Activated CD4-positive, CD25-positive, alpha-beta regulatory T cell treated with anti-CD3 and anti-CD28 coated beads, Interleukin-2, amount 50 U/mL, for 24 hours (primary cell): Measurements from ENCODE around the gene FASLG.

Source experiments
- ATAC-seq, 2 donors: fragments of 150-1000 bp; cut with Tn5 transposase; one replicate each; pipeline ENCODE4 v1.10.0; 2021; ENCODE audit warnings: mild to moderate bottlenecking in 1 of 2, moderate library complexity in 1 of 2

Gene FASLG

GRCh38 chr1:172647110-172647564, 11.8 kb upstream of the FASLG start:
- ATAC-seq, result peak; percentile 60 to 72

- peak; percentile 15 to 22 for ATAC-seq
These were observed 10.9 kb upstream of the FASLG start for GRCh38 chr1:172647987-172648386.

GRCh38 chr1:172650474-172651193, 8.3 kb upstream of the FASLG start:
- ATAC-seq, result peak in 1 of 2 donors; percentile 33

GRCh38 chr1:172653015-172653709, 5.7 kb upstream of the FASLG start:
- ATAC-seq, result no peak

DNA sequence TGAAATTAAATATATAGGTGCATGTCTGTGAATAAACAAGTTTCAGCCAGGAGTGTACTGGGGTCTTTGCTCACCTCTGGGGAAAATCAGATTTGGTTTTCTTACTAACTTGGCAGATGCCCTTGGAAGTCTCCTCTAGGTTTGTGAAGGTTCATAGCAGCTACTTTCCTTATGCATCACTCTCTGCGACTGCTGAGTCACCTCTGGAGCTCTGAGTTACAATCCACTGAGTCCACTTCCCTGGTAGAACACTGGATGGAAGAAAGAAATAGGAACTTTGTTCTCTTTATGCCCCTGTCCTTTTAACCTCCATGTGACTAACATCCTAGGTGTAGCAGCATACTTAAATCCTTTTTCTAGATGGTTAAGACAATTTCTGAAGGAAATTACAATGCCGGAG, 4.4 kb upstream of the FASLG start:
- ATAC-seq, result no peak

GRCh38 chr1:172656576-172656975, 2.3 kb upstream of the FASLG start:
- ATAC-seq, result no peak

GRCh38 chr1:172657586-172657985, 1.3 kb upstream of the FASLG start:
- ATAC-seq, result no peak

- no peak for ATAC-seq
These were observed 2.2 kb downstream of the FASLG start for GRCh38 chr1:172661107-172661506.

- peak; percentile 95 to 96 for ATAC-seq
These were observed 3.7 kb downstream of the FASLG start for GRCh38 chr1:172662464-172663109.

DNA sequence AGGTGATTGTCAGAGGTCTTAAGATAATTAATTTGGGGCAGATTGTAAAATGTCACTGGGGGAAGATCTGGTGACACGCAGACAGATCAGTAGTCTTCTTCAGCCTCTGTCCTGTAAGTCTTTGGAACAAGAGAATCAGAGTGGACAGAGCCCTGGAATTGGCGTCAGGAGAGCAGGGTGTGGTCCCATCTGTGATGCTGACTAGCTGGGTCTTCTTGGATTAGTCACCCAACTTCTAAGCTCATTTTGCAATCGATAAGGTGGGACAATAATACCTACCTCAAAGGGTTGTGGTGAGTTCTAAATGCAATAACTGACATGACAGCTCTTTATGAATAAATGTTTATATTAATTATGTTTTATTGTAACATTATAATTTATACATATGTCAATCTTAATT, 4.8 kb downstream of the FASLG start:
- ATAC-seq, result no peak

DNA sequence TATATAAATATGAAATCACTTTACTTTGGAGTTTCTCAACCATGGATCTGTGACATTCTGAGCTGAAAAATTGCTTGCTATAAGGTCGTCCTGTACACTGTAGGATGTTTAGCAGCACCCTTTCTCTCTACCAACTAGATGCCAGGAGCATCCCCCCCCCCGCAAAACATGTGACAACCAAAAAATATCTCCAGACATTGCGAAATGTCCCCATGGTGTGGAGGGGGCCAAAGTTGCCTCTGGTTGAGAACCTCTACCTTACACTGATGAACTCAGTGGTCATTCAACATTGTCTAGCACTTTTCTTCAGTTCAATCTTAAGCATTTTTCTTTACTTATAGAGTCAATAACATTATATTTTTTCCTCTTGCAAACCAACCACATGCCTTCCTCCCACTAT, 9.2 kb downstream of the FASLG start:
- no peak for ATAC-seq

DNA sequence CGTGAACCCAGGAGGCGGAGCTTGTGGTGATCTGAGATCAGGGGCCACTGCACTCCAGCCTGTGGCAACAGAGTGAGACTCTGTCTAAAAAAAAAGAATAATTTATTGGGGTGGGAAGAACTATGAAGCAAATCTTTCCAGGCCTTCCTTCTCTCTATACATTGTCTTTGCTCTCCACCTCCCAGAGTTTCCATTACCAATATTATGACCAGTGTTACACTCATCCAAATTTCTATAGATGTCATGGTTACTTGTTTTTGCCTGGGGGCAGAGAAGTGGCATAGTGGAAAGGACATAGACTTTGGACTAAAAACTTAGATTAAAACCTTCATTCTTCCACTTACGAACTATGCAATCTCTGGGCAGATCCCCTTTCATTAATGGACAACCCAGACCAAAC, 10.1 kb downstream of the FASLG start:
- ATAC-seq, result no peak

GRCh38 chr1:172670316-172670715, 11.4 kb downstream of the FASLG start:
- peak; percentile 41 to 46 for ATAC-seq

GRCh38 chr1:172670791-172671190, 11.9 kb downstream of the FASLG start:
- peak; percentile 80 to 86 for ATAC-seq

- ATAC-seq, result no peak
These were observed 12.7 kb downstream of the FASLG start for GRCh38 chr1:172671591-172671990.

GRCh38 chr1:172672720-172673119, 13.8 kb downstream of the FASLG start:
- no peak for ATAC-seq

DNA sequence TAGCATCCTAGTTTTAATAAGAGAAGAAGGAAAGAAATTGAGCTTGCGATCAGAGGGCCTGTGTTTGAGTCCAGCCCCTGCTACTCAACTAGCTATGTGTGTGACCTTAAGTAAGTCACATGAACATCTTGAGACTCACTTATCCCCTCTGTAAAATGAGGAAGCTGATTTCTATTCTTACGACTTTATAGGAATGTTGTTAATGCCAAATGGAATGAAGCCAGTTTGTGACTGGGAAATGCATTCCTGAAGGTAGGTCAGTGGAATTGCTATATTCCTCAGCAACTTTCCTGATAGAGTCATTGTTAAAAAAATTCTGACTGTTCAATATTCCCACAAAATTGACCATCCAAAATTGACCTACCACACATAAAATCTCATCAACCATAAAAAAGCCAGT, 14.9 kb downstream of the FASLG start:
- no peak for ATAC-seq

DNA sequence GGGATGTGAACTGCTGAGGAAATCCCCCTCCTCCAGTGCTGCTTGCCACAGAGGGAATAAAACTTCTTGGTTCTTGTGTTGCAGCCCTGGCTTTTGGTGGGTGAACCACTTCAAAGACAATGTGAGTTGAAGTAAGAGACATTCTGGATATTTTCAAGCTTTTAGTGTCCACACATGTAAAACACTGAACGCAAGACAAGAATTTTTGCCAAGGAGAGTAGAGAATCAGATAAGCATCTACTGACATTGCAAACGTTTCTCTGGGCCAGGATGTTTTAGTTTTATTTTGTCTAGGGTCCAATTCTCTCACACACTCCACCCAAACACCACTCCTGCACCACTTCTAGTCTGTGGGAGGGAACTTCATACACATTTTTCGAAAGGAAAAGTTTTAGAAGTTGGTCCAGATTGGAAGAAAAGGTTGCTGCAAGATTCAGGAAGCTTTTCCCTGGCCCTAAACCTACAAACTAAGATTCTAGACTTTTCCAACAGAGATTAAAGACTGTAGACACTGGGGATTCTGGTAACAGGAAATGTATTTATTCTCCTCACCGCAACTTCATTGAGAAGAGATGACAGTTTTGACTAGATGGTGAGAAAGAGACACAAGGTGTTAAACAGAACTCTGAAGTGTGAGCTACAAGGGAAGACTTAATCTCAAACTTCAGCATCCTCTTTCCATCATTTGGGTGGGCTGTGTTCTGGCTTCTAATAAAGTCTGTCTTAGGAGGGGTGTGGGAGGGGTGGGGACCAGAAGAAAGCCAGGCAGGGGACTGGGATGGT, 16.1 kb downstream of the FASLG start:
- peak; percentile 30 to 36 for ATAC-seq

GRCh38 chr1:172679000-172679772, 20.3 kb downstream of the FASLG start:
- no peak for ATAC-seq

GRCh38 chr1:172680244-172680643, 21.3 kb downstream of the FASLG start:
- no peak for ATAC-seq

DNA sequence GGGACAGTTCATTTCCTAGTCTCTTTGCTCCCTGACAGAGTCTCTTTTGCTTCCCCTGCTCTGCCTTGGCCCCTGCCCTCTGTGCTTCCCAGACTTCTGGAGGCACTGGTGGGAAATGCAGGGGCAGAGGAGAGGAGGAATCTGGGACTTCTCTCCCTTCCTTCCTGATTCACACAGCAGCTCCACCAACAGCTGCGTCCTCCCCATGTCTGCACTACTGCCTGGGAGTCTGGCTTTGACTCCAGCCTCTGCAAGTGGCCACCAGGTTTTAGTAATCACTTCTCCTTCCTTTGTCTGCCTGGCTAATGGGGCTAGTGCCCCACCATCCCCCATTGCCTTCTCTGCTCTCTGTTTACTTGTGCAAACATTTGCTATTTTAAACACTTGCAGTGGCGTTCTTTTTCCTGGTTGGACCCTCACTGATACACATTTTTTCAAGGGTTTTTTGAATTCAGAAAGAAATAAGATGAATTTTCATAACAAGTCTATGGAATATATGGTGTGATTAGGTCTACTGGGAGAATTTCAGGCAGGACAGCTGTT, 21.9 kb downstream of the FASLG start:
- no peak for ATAC-seq

GRCh38 chr1:172682812-172683211, 23.9 kb downstream of the FASLG start:
- ATAC-seq, result no peak
